GM12801 (cell line): ENCODE data around the gene HIBCH.

Source experiments
- TF ChIP-seq, protein P1 (sequence below): IDR thresholded peaks from one replicate; pipeline ENCODE4 v1.5.1; 2011; ENCODE audit warnings: control low read depth; ENCODE audit not compliant: insufficient read length; ENCODE audit errors: extremely low read depth

HIBCH gene

DNA sequence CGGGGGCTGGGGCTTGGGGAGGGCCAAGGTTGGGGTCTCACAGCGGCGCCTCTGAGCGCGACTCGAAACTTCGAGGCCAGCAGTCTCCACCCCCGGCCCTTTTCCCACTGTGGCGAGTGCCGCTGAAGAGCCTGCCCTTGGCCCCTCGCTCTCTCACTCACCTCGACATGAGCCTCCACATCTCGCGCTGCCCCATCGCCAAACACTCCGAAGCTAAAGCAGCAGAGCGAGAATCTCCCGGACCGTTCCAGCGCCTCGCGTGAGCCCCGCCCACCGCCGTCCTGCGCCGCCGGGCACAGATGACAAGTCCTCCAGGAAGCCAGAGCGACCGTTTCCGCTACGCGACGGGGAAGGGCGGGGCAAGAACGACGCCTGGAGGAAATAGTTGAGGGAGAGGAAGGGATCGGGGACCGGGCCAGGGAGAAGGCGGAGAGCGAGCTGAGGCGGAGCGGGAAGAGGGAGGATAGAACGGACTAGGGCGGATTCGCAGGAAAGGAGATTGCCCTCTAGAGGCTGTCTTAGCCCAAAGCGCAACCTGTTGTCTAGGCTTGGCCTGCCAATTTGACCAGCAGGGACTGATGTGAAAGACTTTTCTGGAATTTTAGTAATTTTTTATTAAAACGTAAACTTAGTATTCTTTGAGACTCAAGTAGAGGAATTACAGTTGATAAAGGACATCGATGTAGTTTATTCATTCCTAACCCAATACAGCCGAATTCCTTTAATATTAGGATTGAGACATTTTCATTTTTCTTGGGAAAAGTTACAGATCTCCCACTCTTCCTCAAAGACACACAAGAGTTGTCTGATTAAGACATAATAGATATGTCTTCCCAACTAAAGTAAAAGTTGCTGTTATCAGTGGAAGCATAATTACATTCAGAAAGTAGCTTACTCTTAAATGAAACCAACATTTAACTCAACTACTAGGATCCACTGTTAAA, at the start of gene HIBCH:
Gene HIBCH, minus strand, starts transcription at position 272 of the 944 bp plus-strand sequence. Its CDS starts 76 bp downstream, at position 196.
- TF ChIP-seq, protein P1, sequence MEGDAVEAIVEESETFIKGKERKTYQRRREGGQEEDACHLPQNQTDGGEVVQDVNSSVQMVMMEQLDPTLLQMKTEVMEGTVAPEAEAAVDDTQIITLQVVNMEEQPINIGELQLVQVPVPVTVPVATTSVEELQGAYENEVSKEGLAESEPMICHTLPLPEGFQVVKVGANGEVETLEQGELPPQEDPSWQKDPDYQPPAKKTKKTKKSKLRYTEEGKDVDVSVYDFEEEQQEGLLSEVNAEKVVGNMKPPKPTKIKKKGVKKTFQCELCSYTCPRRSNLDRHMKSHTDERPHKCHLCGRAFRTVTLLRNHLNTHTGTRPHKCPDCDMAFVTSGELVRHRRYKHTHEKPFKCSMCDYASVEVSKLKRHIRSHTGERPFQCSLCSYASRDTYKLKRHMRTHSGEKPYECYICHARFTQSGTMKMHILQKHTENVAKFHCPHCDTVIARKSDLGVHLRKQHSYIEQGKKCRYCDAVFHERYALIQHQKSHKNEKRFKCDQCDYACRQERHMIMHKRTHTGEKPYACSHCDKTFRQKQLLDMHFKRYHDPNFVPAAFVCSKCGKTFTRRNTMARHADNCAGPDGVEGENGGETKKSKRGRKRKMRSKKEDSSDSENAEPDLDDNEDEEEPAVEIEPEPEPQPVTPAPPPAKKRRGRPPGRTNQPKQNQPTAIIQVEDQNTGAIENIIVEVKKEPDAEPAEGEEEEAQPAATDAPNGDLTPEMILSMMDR, result no peak

- TF ChIP-seq, protein P1, result no peak
Observed at GRCh38 chr2:190367091-190367490, 47.5 kb upstream of the HIBCH start.

GRCh38 chr2:190366248-190366753, 46.7 kb upstream of the HIBCH start:
- TF ChIP-seq, protein P1, result no peak

DNA sequence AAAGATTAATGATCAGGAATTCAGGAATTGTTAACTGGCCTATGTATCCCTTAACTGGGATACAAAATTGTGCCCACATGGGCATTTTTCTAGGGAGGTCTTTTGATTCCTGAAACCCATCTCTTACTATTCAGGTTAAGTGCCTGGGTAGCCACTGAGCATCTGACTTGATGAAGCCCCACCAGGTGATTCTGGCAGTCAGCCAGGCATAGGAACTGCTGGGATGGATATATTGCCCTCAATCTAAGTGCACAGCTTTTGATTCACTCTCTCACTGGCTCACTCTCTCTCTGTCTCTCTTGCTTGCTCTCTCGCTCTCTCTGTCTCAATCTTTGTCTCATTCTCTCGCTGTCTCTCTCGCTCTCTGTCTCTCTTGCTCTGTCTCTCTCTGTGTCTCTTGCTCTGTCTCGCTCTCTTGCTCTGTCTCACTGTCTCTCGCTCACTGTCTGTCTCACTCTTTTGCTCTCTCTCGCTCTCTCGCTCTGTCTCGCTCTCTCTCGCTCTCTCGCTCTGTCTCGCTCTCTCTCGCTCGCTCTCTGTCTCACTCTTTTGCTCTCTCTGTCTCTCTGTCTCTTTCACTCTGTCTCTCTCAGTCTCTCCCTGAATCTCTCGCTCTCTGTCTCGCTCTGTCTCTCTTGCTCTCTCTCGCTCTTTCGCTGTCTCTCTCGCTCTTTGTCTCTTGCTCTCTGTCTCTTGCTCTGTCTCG, 46.0 kb upstream of the HIBCH start:
- TF ChIP-seq, protein P1, result no peak

DNA sequence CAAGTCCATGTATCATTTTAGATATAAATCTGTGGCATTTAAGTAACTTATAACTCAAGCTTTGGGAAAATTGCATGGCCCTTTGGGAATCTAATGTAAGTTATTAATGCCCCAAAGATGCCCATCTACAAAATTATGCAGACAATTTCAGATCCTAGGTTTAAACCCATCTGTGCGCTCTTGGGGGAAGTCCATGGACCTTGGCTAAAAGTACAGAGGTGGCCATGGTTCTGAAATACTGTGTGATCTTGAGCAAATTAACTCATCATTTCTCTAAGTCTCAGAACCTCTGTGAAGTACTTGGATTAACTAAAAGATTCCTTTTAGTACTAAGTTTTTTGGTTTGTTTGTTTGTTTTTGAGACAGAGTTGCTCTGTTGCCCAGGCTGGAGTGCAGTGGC, 43.3 kb upstream of the HIBCH start:
- TF ChIP-seq, protein P1, result no peak

DNA sequence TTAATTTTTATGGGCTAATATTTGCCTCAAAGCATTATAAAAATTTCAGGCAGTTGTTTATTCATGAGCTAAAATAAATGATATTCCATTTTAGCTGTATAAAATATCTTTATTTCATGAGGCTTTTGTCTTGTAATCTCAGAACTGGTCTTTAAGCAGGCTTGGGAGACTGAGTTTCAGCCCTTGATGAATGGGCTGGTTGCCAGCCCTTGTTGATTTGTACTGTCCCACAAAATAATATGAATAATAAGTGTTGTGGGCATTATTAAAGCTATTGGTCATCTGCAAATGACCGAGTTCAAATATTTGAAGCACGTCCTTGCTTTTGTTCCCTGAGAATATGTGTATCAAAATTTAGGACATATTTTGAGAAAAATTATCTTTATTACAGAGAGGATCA, 41.9 kb upstream of the HIBCH start:
- TF ChIP-seq, protein P1, result no peak

- TF ChIP-seq, protein P1, result no peak
Observed at GRCh38 chr2:190360965-190361364, 41.3 kb upstream of the HIBCH start.
